ENCODE data around the gene DNAJC3. TPM values are rescaled to one million over a fixed set of nuclear protein-coding genes. Genes with fewer than 3 reads are reported as not detected.

Gene DNAJC3
- total and polyA plus RNA-seq, 2 of the 13 experiments (the other 11 are each of a cell fraction or from before 2014, with no cell fraction given) = 10.4 to 48.2 TPM

DNA sequence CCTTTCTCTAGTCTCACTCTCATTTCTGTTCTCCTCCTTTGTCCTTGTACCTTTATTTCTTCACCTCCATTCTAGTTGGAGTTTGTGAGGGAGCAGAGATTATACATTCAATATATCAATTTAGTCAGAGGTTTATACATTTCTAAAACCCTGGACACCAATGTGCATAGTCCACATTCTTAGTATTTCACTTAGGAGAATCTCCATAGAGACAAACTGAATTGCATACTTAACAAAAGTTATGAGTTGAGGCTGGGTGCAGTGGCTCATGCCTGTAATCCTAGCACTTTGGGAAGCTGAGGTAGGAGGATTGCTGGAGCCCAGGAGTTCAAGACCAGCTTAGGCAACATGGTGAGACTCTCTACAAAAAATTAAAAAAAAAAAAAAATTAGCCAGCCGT, 45.3 kb downstream of the DNAJC3 start (continued):
- TF ChIP-seq NFE2L2 (IDR thresholded peaks at IDR 0.05; ENCODE audit: low read length) (no peak), ZC3H4 (CRISPR knock-in tag; IDR thresholded peaks at IDR 0.05; ENCODE audit: borderline replicate concordance) (no peak), MBNL3 (CRISPR knock-in tag; conservative IDR thresholded peaks at IDR 0.05) (no peak), AKAP8 (CRISPR knock-in tag; IDR thresholded peaks at IDR 0.05) (no peak), KDM1A (CRISPR knock-in tag; IDR thresholded peaks at IDR 0.05) (no peak)

DNA sequence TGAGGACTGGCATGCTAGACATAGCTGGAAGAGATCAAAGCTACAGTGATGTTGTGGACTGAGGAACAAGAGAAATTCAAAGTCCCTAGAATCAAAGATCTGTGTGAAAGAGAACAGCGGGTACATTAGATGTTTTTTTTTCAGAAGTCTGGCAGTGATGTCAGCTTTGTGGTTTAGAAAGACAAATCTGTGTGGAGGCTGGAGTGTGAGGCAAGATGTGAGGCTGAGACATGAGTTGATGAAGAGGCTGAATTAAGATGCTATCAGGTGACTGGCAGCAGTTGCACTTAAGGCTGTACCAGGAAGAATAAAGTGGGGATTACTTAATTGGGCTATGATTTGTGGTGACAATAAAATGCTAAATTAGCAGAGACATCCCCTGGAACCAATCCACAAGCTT, 46.5 kb downstream of the DNAJC3 start:
- H3K36me3 ChIP-seq (replicated peaks in 1 of 2; ENCODE audit: control insufficient read depth in 1 of 2, insufficient read depth in 2 of 2, low read length in 2 of 2) = peaks cover 0 to 26% of the 10 kb centered on the region in 2 experiments; a peak in 4 of 5 replicates
- no peaks in the 10 kb centered on the region; a peak in 1 of 5 replicates for H3K27me3 ChIP-seq (ENCODE audit: control insufficient read depth in 1 of 2, insufficient read depth in 2 of 2, low read length in 2 of 2)
- FAIRE-seq = no peak
- intact Hi-C loops (cut with micrococcal nuclease; ENCODE audit: unreplicated experiment) = no loop called here
- ATAC-seq = no peak
- H4K20me1 ChIP-seq (ENCODE audit: insufficient read depth, low read length) = no peaks in the 10 kb centered on the region
- DNase-seq (ENCODE audit: low spot score) = no peak
- no peak overlapping the region for H2AFZ ChIP-seq (ENCODE audit: low read length)
- no peaks in the 10 kb centered on the region for H3K4me1 ChIP-seq (ENCODE audit: insufficient read depth, low read length)
- no peak overlapping the region for H3K4me3 ChIP-seq (replicated peaks in 1 of 3; ENCODE audit: insufficient read depth in 1 of 3, low read depth in 2 of 3, low read length in 3 of 3)
- in situ Hi-C loops (cut with HindIII; ENCODE audit: extremely low pct_ligation_motif_present, low pct_unique_long_range_greater_than_20kb) = no loop called here
- no peak overlapping the region for H3K9ac ChIP-seq (ENCODE audit: insufficient read depth, low read depth, low read length)
- BruUV-seq (replicated peaks) = no TSS peak
- H3K9me3 ChIP-seq (ENCODE audit: low read length) = no peaks in the 10 kb centered on the region
- H3K4me2 ChIP-seq (ENCODE audit: low read depth, low read length) = no peak overlapping the region
- POLR2A ChIA-PET = interaction anchor here (0.6 kb wide), 1 partner anchor 11 kb away, joined by 3 read pairs; no protein-coding TSS in a partner anchor
- H3K27ac ChIP-seq (ENCODE audit: extremely low read length, insufficient read depth, low read length) = no peak overlapping the region
- CTCF ChIA-PET (ENCODE audit: low intra/inter-chr PET ratio, low total read pairs) = no interaction called here
- H3K79me2 ChIP-seq (ENCODE audit: insufficient read depth, low read length) = no peaks in the 10 kb centered on the region
- TF ChIP-seq MIER3 (CRISPR knock-in tag; IDR thresholded peaks at IDR 0.05; ENCODE audit: borderline replicate concordance) = no peak
- no peak for TF ChIP-seq ZNF607 (CRISPR knock-in tag; IDR thresholded peaks at IDR 0.05; ENCODE audit: borderline replicate concordance)
- no peak for TF ChIP-seq TP53 (CRISPR knock-in tag; conservative IDR thresholded peaks at IDR 0.05)
- no peak for TF ChIP-seq ZFP37 (CRISPR knock-in tag; IDR thresholded peaks at IDR 0.05; ENCODE audit: borderline replicate concordance)
- TF ChIP-seq E2F5 (CRISPR knock-in tag; conservative IDR thresholded peaks at IDR 0.05) = no peak
- WGBS (ENCODE audit: low lambda C conversion rate) = 100% methylated on average over 1 of the region's 1 CpG
